Measurements from ENCODE around the gene HTRA1. TPM values are rescaled to one million over a fixed set of nuclear protein-coding genes. Genes with fewer than 3 reads are reported as not detected.

HTRA1 gene
- total RNA-seq, 1 donor from 2014 or later = 62.6 TPM

- intact Hi-C loops (cut with micrococcal nuclease) = no loop called here
- TF ChIP-seq CTCF (IDR thresholded peaks at IDR 0.05; ENCODE audit: borderline replicate concordance) = no peak
- no peaks in the 10 kb centered on the region for H3K27me3 ChIP-seq (ENCODE audit: low read depth)
- peaks cover 12% of the 10 kb centered on the region for H3K4me1 ChIP-seq
- no peak for DNase-seq
- H3K27ac ChIP-seq (replicated peaks) = no peak overlapping the region
- no peak overlapping the region for H3K4me3 ChIP-seq
- peaks cover 58% of the 10 kb centered on the region for H3K36me3 ChIP-seq
- H3K9me3 ChIP-seq (replicated peaks) = no peaks in the 10 kb centered on the region
Observed at GRCh38 chr10:122510326-122510725, 49.0 kb downstream of the HTRA1 start.

- Histone ChIP-seq H3K27me3 (ENCODE audit: low read depth) (no peaks in the 10 kb centered on the region), H3K36me3 (peaks cover 60% of the 10 kb centered on the region), H3K4me3 (no peak overlapping the region), H3K4me1 (peaks cover 8% of the 10 kb centered on the region), H3K9me3 (replicated peaks) (no peaks in the 10 kb centered on the region), H3K27ac (replicated peaks) (no peak overlapping the region)
- DNase-seq = no peak
- intact Hi-C loops (cut with micrococcal nuclease) = no loop called here
- no peak for TF ChIP-seq CTCF (IDR thresholded peaks at IDR 0.05; ENCODE audit: borderline replicate concordance)
Observed at GRCh38 chr10:122510736-122511135, 49.4 kb downstream of the HTRA1 start.

GRCh38 chr10:122513053-122513452 lies 51.7 kb downstream of the HTRA1 start:
- H3K4me1 ChIP-seq = peaks cover 16% of the 10 kb centered on the region
- H3K4me3 ChIP-seq = no peak overlapping the region
- no peak for TF ChIP-seq CTCF (IDR thresholded peaks at IDR 0.05; ENCODE audit: borderline replicate concordance)
- DNase-seq = no peak
- intact Hi-C loops (cut with micrococcal nuclease) = no loop called here
- H3K27me3 ChIP-seq (ENCODE audit: low read depth) = no peaks in the 10 kb centered on the region
- H3K36me3 ChIP-seq = peaks cover 58% of the 10 kb centered on the region
- no peaks in the 10 kb centered on the region for H3K9me3 ChIP-seq (replicated peaks)
- no peak overlapping the region for H3K27ac ChIP-seq (replicated peaks)

- intact Hi-C loops (cut with micrococcal nuclease) = no loop called here
- TF ChIP-seq CTCF (IDR thresholded peaks at IDR 0.05; ENCODE audit: borderline replicate concordance) = no peak
- peak overlapping the region; percentile 79 for H3K27ac ChIP-seq (replicated peaks)
- H3K4me1 ChIP-seq = peaks cover 16% of the 10 kb centered on the region
- DNase-seq = no peak
- no peaks in the 10 kb centered on the region for H3K27me3 ChIP-seq (ENCODE audit: low read depth)
- H3K36me3 ChIP-seq = peaks cover 47% of the 10 kb centered on the region
- no peak overlapping the region for H3K4me3 ChIP-seq
- no peaks in the 10 kb centered on the region for H3K9me3 ChIP-seq (replicated peaks)
Observed at GRCh38 chr10:122514045-122514840, 52.9 kb downstream of the HTRA1 start.

- no peaks in the 10 kb centered on the region for H3K9me3 ChIP-seq (replicated peaks)
- no peak for TF ChIP-seq CTCF (IDR thresholded peaks at IDR 0.05; ENCODE audit: borderline replicate concordance)
- intact Hi-C loops (cut with micrococcal nuclease) = no loop called here
- H3K4me1 ChIP-seq = peaks cover 16% of the 10 kb centered on the region
- H3K27ac ChIP-seq (replicated peaks) = peak overlapping the region; percentile 79
- peaks cover 39% of the 10 kb centered on the region for H3K36me3 ChIP-seq
- no peaks in the 10 kb centered on the region for H3K27me3 ChIP-seq (ENCODE audit: low read depth)
- DNase-seq = no peak
- no peak overlapping the region for H3K4me3 ChIP-seq
Observed at GRCh38 chr10:122515022-122515424, 53.7 kb downstream of the HTRA1 start.
